Stimulated activated CD8-positive, alpha-beta memory T cell treated with anti-CD3 and anti-CD28 coated beads, Interleukin-2, amount 100 ng/mL, for 48 hours (primary cell): Measurements from ENCODE around the gene PRODH.
"Not testable (repeated sequence)": the region's sequence is repeated elsewhere in the genome, so short reads cannot be mapped to it uniquely, and the experiment has no call there.

Source experiments
- DNase-seq, 2 donors: peaks; one replicate each; pipeline ENCODE4 v3.0.0-alpha.2; 2020; ENCODE audit warnings: low read depth in 2 of 2

The PRODH gene

GRCh38 chr22:18967391-18968010 lies 31.4 kb upstream of the PRODH start:
- not testable (repeated sequence) for DNase-seq

- no peak for DNase-seq
Measured at GRCh38 chr22:18966748-18967147, 30.7 kb upstream of the PRODH start.

GRCh38 chr22:18965526-18966421 lies 29.7 kb upstream of the PRODH start:
- no peak for DNase-seq

- DNase-seq: not testable (repeated sequence)
Measured at GRCh38 chr22:18964501-18965265, 28.6 kb upstream of the PRODH start.

GRCh38 chr22:18964051-18964450 lies 28.0 kb upstream of the PRODH start:
- not testable (repeated sequence) for DNase-seq

GRCh38 chr22:18962308-18962635 lies 26.2 kb upstream of the PRODH start:
- no peak for DNase-seq

GRCh38 chr22:18961632-18962307 lies 25.7 kb upstream of the PRODH start:
- DNase-seq: not testable (repeated sequence)

GRCh38 chr22:18961201-18961600 lies 25.1 kb upstream of the PRODH start:
- not testable (repeated sequence) for DNase-seq

GRCh38 chr22:18960166-18960820 lies 24.2 kb upstream of the PRODH start:
- not testable (repeated sequence) for DNase-seq

GRCh38 chr22:18959741-18960140 lies 23.6 kb upstream of the PRODH start:
- DNase-seq: not testable (repeated sequence)

- DNase-seq: not testable (repeated sequence)
Measured at GRCh38 chr22:18959266-18959665, 23.2 kb upstream of the PRODH start.

GRCh38 chr22:18958738-18959137 lies 22.6 kb upstream of the PRODH start:
- peak in 1 of 2 donors; percentile 32 for DNase-seq

GRCh38 chr22:18958321-18958705 lies 22.2 kb upstream of the PRODH start:
- not testable (repeated sequence) for DNase-seq

- DNase-seq: not testable (repeated sequence)
Measured at GRCh38 chr22:18957621-18958320, 21.7 kb upstream of the PRODH start.

- DNase-seq: not testable (repeated sequence)
Measured at GRCh38 chr22:18956956-18957355, 20.9 kb upstream of the PRODH start.

- not testable (repeated sequence) for DNase-seq
Measured at GRCh38 chr22:18956121-18956895, 20.2 kb upstream of the PRODH start.

- DNase-seq: no peak
Measured at GRCh38 chr22:18955696-18956095, 19.6 kb upstream of the PRODH start.

GRCh38 chr22:18954990-18955571 lies 19.0 kb upstream of the PRODH start:
- DNase-seq: no peak

- DNase-seq: peak; percentile 51 to 54
Measured at GRCh38 chr22:18954303-18954989, 18.4 kb upstream of the PRODH start.
